Osteoblast (primary cell): Measurements from ENCODE around the gene RALGPS1. TPM values are rescaled to one million over a fixed set of nuclear protein-coding genes. Genes with fewer than 3 reads are reported as not detected.

Experiments used
- DNase-seq: peaks from one replicate; pipeline ENCODE4 v3.0.0; 2011; ENCODE audit warnings: low spot score, mixed read lengths; ENCODE audit not compliant: insufficient read length; ENCODE audit errors: missing footprints
- H2AFZ ChIP-seq: 2 replicates; pipeline ENCODE4 v1.6.0; 2011; ENCODE audit warnings: mild to moderate bottlenecking, low read length
- H3K27ac ChIP-seq: 2 replicates; pipeline ENCODE4 v1.5.1; 2011; ENCODE audit warnings: mild to moderate bottlenecking, low read depth, low read length, moderate library complexity
- H3K27me3 ChIP-seq: 2 replicates; pipeline ENCODE4 v1.6.0; 2012; ENCODE audit warnings: mild to moderate bottlenecking, control low read depth, inconsistent platforms, low read length, moderate library complexity; ENCODE audit not compliant: insufficient read depth
- H3K36me3 ChIP-seq: 2 replicates; pipeline ENCODE4 v1.5.1; 2011; ENCODE audit warnings: mild to moderate bottlenecking, low read length, control low read depth, moderate library complexity; ENCODE audit not compliant: insufficient read depth
- H3K4me1 ChIP-seq: 2 replicates; pipeline ENCODE4 v1.5.1; 2011; ENCODE audit warnings: mild to moderate bottlenecking, low read length, control low read depth, moderate library complexity; ENCODE audit not compliant: insufficient read depth
- H3K4me2 ChIP-seq: 2 replicates; pipeline ENCODE4 v1.6.0; 2011; ENCODE audit warnings: mild to moderate bottlenecking, low read length; ENCODE audit not compliant: insufficient read depth
- H3K4me3 ChIP-seq: fragments of 200-600 bp; sonication (generic); 3 replicates; pipeline ENCODE4 v1.5.1; 2012; ENCODE audit warnings: mild to moderate bottlenecking, low read length, inconsistent platforms; ENCODE audit not compliant: insufficient read depth
- H3K79me2 ChIP-seq: 2 replicates; pipeline ENCODE4 v1.6.0; 2012; ENCODE audit warnings: mild to moderate bottlenecking, low read length, control low read depth, inconsistent platforms; ENCODE audit not compliant: insufficient read depth
- H3K9me3 ChIP-seq: 2 replicates; pipeline ENCODE4 v1.5.1; 2011; ENCODE audit warnings: low read depth, low read length, control low read depth
- H4K20me1 ChIP-seq: 2 replicates; pipeline ENCODE4 v1.6.0; 2012; ENCODE audit warnings: mild to moderate bottlenecking, low read length, control low read depth; ENCODE audit not compliant: insufficient read depth
- CTCF ChIP-seq: IDR thresholded peaks from 2 replicates; pipeline ENCODE4 v1.5.1; 2011; ENCODE audit warnings: mild to moderate bottlenecking, low read depth, low read length, moderate library complexity; ENCODE audit errors: extremely low read depth
- total RNA-seq: library from RNA; depleted of rRNA; stranded (reverse); fragments of >200 nt; gene quantifications from 2 replicates; pipeline ENCODE4 v1.2.3, GENCODE V29; 2012

Gene RALGPS1
- total RNA-seq, 1 donor = 5.1 TPM

- Histone ChIP-seq H3K4me1 (no peaks in the 10 kb centered on the region), H3K9me3 (no peaks in the 10 kb centered on the region), H3K27me3 (no peaks in the 10 kb centered on the region), H4K20me1 (no peaks in the 10 kb centered on the region), H3K79me2 (no peaks in the 10 kb centered on the region), H3K4me2 (no peak overlapping the region), H3K4me3 (no peak overlapping the region), H2AFZ (no peak overlapping the region), H3K27ac (no peak overlapping the region), H3K36me3 (no peaks in the 10 kb centered on the region)
- TF ChIP-seq CTCF = no peak
- no peak for DNase-seq
Measured at GRCh38 chr9:127087411-127087810, 172.8 kb downstream of the RALGPS1 start.

- H3K36me3 ChIP-seq = no peaks in the 10 kb centered on the region
- H3K4me2 ChIP-seq = no peak overlapping the region
- no peak overlapping the region for H2AFZ ChIP-seq
- no peaks in the 10 kb centered on the region for H3K9me3 ChIP-seq
- no peaks in the 10 kb centered on the region for H3K27me3 ChIP-seq
- no peaks in the 10 kb centered on the region for H3K4me1 ChIP-seq
- TF ChIP-seq CTCF = no peak
- H3K79me2 ChIP-seq = no peaks in the 10 kb centered on the region
- H3K27ac ChIP-seq = no peak overlapping the region
- no peaks in the 10 kb centered on the region for H4K20me1 ChIP-seq
- H3K4me3 ChIP-seq = no peak overlapping the region
- DNase-seq = no peak
Measured at GRCh38 chr9:127087836-127088235, 173.3 kb downstream of the RALGPS1 start.

- TF ChIP-seq CTCF = no peak
- no peak overlapping the region for H3K27ac ChIP-seq
- H2AFZ ChIP-seq = no peak overlapping the region
- H3K79me2 ChIP-seq = no peaks in the 10 kb centered on the region
- no peak overlapping the region for H3K4me3 ChIP-seq
- H4K20me1 ChIP-seq = no peaks in the 10 kb centered on the region
- no peak overlapping the region for H3K4me2 ChIP-seq
- H3K9me3 ChIP-seq = no peaks in the 10 kb centered on the region
- no peaks in the 10 kb centered on the region for H3K4me1 ChIP-seq
- no peaks in the 10 kb centered on the region for H3K27me3 ChIP-seq
- DNase-seq = no peak
- H3K36me3 ChIP-seq = no peaks in the 10 kb centered on the region
Measured at GRCh38 chr9:127088724-127089615, 174.4 kb downstream of the RALGPS1 start.

- Histone ChIP-seq H3K4me1 (no peaks in the 10 kb centered on the region), H3K4me3 (no peak overlapping the region), H3K27ac (no peak overlapping the region), H3K27me3 (no peaks in the 10 kb centered on the region), H3K79me2 (no peaks in the 10 kb centered on the region), H2AFZ (no peak overlapping the region), H4K20me1 (no peaks in the 10 kb centered on the region), H3K4me2 (no peak overlapping the region), H3K36me3 (no peaks in the 10 kb centered on the region), H3K9me3 (no peaks in the 10 kb centered on the region)
- TF ChIP-seq CTCF = no peak
- DNase-seq = no peak
Measured at GRCh38 chr9:127089631-127090081, 175.1 kb downstream of the RALGPS1 start.
